H1 (cell line): ENCODE measurements around the gene PRRC1. TPM values are rescaled to one million over a fixed set of nuclear protein-coding genes. Genes with fewer than 3 reads are reported as not detected.

Source experiments
- CTCF ChIA-PET: fragments of 300-600 bp; sonication (Branson Sonifier 250); formaldehyde crosslinking; loops from one replicate; lab custom pipeline; 2021; ENCODE audit not compliant: partially characterized antibody; lab: Charles Lee
- POLR2A ChIA-PET: fragments of 300-600 bp; sonication (Branson Sonifier 250); formaldehyde crosslinking; loops from one replicate; lab custom pipeline; 2021; ENCODE audit warnings: inconsistent platforms; ENCODE audit not compliant: partially characterized antibody; lab: Charles Lee
- DNase-seq, 2 experiments: peaks; one replicate each; pipeline versions ENCODE4 v3.0.0 to v3.0.0-alpha.2; 2010 to 2022; ENCODE audit warnings: low spot score in 2 of 2, low read depth in 1 of 2, mixed read lengths in 1 of 2
- FAIRE-seq: peaks from 2 replicates; lab custom pipeline; 2011; peaks lifted over from hg19 to GRCh38; lab: Jason Lieb, UNC
- H2AFZ ChIP-seq: 2 replicates; pipeline ENCODE4 v1.8.1; 2012; ENCODE audit warnings: low read length, inconsistent platforms
- H2AK5ac ChIP-seq: 2 replicates; pipeline ENCODE4 v1.6.1; 2013; ENCODE audit warnings: low read depth, low read length
- H2BK120ac ChIP-seq: replicated peaks from 2 replicates; pipeline ENCODE3; 2013; ENCODE audit warnings: low read depth, low read length, inconsistent platforms
- H2BK12ac ChIP-seq: 2 replicates; pipeline ENCODE4 v1.6.1; 2013; ENCODE audit warnings: low read depth, low read length
- H2BK15ac ChIP-seq: 2 replicates; pipeline ENCODE4 v1.6.1; 2013; ENCODE audit warnings: low read length
- H2BK20ac ChIP-seq: 2 replicates; pipeline ENCODE4 v1.6.1; 2013; ENCODE audit warnings: low read length
- H2BK5ac ChIP-seq: 2 replicates; pipeline ENCODE4 v1.6.1; 2013; ENCODE audit warnings: low read depth, low read length
- H3K14ac ChIP-seq: 2 replicates; pipeline ENCODE4 v1.6.1; 2013; ENCODE audit warnings: inconsistent platforms; ENCODE audit not compliant: insufficient read length
- H3K18ac ChIP-seq: 2 replicates; pipeline ENCODE4 v1.6.1; 2013; ENCODE audit warnings: low read length; ENCODE audit errors: extremely low read depth
- H3K23ac ChIP-seq: 2 replicates; pipeline ENCODE4 v1.6.1; 2013; ENCODE audit warnings: inconsistent platforms; ENCODE audit not compliant: insufficient read length
- H3K23me2 ChIP-seq: 2 replicates; pipeline ENCODE4 v1.6.1; 2013; ENCODE audit warnings: low read depth, low read length
- H3K27ac ChIP-seq: 2 replicates; pipeline ENCODE4 v1.6.1; 2011; ENCODE audit warnings: low read depth, low read length, inconsistent platforms
- H3K27me3 ChIP-seq, 4 experiments: replicated peaks in 1 of 4; 1 replicate in 1 of 4; 2 replicates in 3 of 4; pipeline versions ENCODE4 v1.6.1 to v1.8.1; 2011 to 2013; ENCODE audit warnings: low read length in 3 of 4, mild to moderate bottlenecking in 3 of 4, inconsistent platforms in 2 of 4, mixed read lengths in 2 of 4, moderate library complexity in 1 of 4; ENCODE audit not compliant: control insufficient read depth in 3 of 4, insufficient read depth in 3 of 4; ENCODE audit errors: extremely low read depth in 1 of 4
- H3K36me3 ChIP-seq, 4 experiments: 2 replicates each; pipeline versions ENCODE4 v1.6.1 to v1.8.1; 2011 to 2013; ENCODE audit warnings: mild to moderate bottlenecking in 4 of 4, low read length in 3 of 4, moderate library complexity in 2 of 4, control low read depth in 1 of 4, inconsistent platforms in 1 of 4; ENCODE audit not compliant: insufficient read depth in 4 of 4, control insufficient read depth in 2 of 4
- H3K4ac ChIP-seq: replicated peaks from 2 replicates; pipeline ENCODE3; 2013; ENCODE audit warnings: low read length, low read depth, mixed read lengths, inconsistent platforms; ENCODE audit not compliant: insufficient read length
- H3K4me1 ChIP-seq, 4 experiments: replicated peaks in 1 of 4; 1 replicate in 1 of 4; 2 replicates in 3 of 4; pipeline versions ENCODE4 v1.6.1 to v1.8.1; 2011 to 2013; ENCODE audit warnings: low read length in 3 of 4, inconsistent platforms in 2 of 4, mixed read lengths in 1 of 4; ENCODE audit not compliant: insufficient read depth in 4 of 4, control insufficient read depth in 3 of 4
- H3K4me2 ChIP-seq, 2 experiments: 2 replicates each; pipeline versions ENCODE4 v1.6.1 to v1.8.1; 2011 to 2013; ENCODE audit warnings: low read depth in 2 of 2, low read length in 2 of 2, control low read depth in 1 of 2, inconsistent platforms in 1 of 2, mild to moderate bottlenecking in 1 of 2; ENCODE audit not compliant: insufficient read depth in 1 of 2
- H3K4me3 ChIP-seq, 4 experiments: fragments of 200-600, 300-600 bp in 1 of 4; sonication (generic), shearing (Covaris generic), sonication (Bioruptor Twin) in 1 of 4; 2 replicates each; pipeline versions ENCODE4 v1.5.1 to v1.8.1; 2011 to 2016; ENCODE audit warnings: low read length in 4 of 4, low read depth in 3 of 4, control low read depth in 2 of 4, inconsistent platforms in 2 of 4, mild to moderate bottlenecking in 2 of 4, mixed read lengths in 1 of 4, moderate library complexity in 1 of 4; ENCODE audit not compliant: insufficient read depth in 2 of 4; ENCODE audit errors: extremely low read depth in 1 of 4
- H3K56ac ChIP-seq: replicated peaks from 2 replicates; pipeline ENCODE3; 2013; ENCODE audit warnings: low read depth, mild to moderate bottlenecking, mixed read lengths, low read length, inconsistent platforms; ENCODE audit not compliant: insufficient read length
- H3K79me1 ChIP-seq: 2 replicates; pipeline ENCODE4 v1.6.1; 2013; ENCODE audit warnings: low read depth, low read length, control low read depth
- H3K79me2 ChIP-seq, 2 experiments: 2 replicates each; pipeline versions ENCODE4 v1.6.1 to v1.8.1; 2012 to 2013; ENCODE audit warnings: low read length in 2 of 2, mild to moderate bottlenecking in 2 of 2, inconsistent platforms in 1 of 2; ENCODE audit not compliant: insufficient read depth in 2 of 2, control insufficient read depth in 1 of 2
- H3K9ac ChIP-seq, 4 experiments: replicated peaks in 1 of 4; 1 replicate in 1 of 4; 2 replicates in 3 of 4; pipeline versions ENCODE4 v1.6.1 to v1.8.1; 2011 to 2013; ENCODE audit warnings: low read depth in 3 of 4, low read length in 3 of 4, control low read depth in 2 of 4, mild to moderate bottlenecking in 2 of 4, moderate library complexity in 2 of 4, inconsistent platforms in 1 of 4; ENCODE audit errors: extremely low read depth in 1 of 4
- H3K9me3 ChIP-seq, 2 experiments: 2 replicates each; pipeline versions ENCODE4 v1.6.1 to v1.8.1; 2012 to 2013; ENCODE audit warnings: mild to moderate bottlenecking in 2 of 2, moderate library complexity in 2 of 2, control low read depth in 1 of 2, inconsistent platforms in 1 of 2, low read depth in 1 of 2, low read length in 1 of 2, mixed read lengths in 1 of 2; ENCODE audit not compliant: insufficient read depth in 2 of 2
- H4K20me1 ChIP-seq, 2 experiments: replicated peaks in 1 of 2; 2 replicates each; pipeline versions ENCODE3 to v1.8.1; 2011 to 2013; ENCODE audit warnings: inconsistent platforms in 2 of 2, low read length in 2 of 2, mild to moderate bottlenecking in 1 of 2; ENCODE audit not compliant: insufficient read depth in 2 of 2, control insufficient read depth in 1 of 2
- H4K5ac ChIP-seq: 2 replicates; pipeline ENCODE4 v1.6.1; 2013; ENCODE audit warnings: low read length, low read depth, mixed read lengths, inconsistent platforms; ENCODE audit not compliant: insufficient read length
- H4K8ac ChIP-seq: 2 replicates; pipeline ENCODE4 v1.8.0; 2013; ENCODE audit warnings: mild to moderate bottlenecking, moderate library complexity, low read length, inconsistent platforms; ENCODE audit not compliant: insufficient read depth; ENCODE audit errors: extremely low read depth
- H4K91ac ChIP-seq: replicated peaks from 2 replicates; pipeline ENCODE3; 2013; ENCODE audit warnings: low read length, mixed read lengths, inconsistent platforms; ENCODE audit not compliant: insufficient read length
- SIN3A ChIP-seq, 2 experiments: IDR thresholded peaks in 1 of 2; conservative IDR thresholded peaks in 1 of 2; 2 replicates each; pipeline ENCODE4 v1.6.1; 2011 to 2012; ENCODE audit warnings: low read length in 2 of 2, improper control_type of control experiment in 1 of 2, low read depth in 1 of 2, mild to moderate bottlenecking in 1 of 2
- SIX5 ChIP-seq: IDR thresholded peaks from 2 replicates; pipeline ENCODE4 v1.6.1; 2011; ENCODE audit warnings: mild to moderate bottlenecking, low read depth, low read length
- SP1 ChIP-seq: IDR thresholded peaks from 2 replicates; pipeline ENCODE4 v1.6.1; 2011; ENCODE audit warnings: low read depth, low read length
- TAF1 ChIP-seq: IDR thresholded peaks from 2 replicates; pipeline ENCODE4 v1.6.1; 2011; ENCODE audit warnings: mild to moderate bottlenecking, low read depth, low read length
- TAF7 ChIP-seq: optimal IDR thresholded peaks from 2 replicates; pipeline ENCODE3; 2011; ENCODE audit warnings: low read depth, mild to moderate bottlenecking, inconsistent platforms, low read length, moderate library complexity, borderline replicate concordance
- whole genome bisulfite sequencing, 2 experiments: shearing (Covaris generic) in 1 of 2; methylation state at CpG; one replicate each; pipeline versions ENCODE4 v1.1.6 to v1.1.7; 2013 to 2015; ENCODE audit warnings: low lambda C conversion rate in 2 of 2, mixed read lengths in 2 of 2, inconsistent platforms in 1 of 2, low coverage in 1 of 2, missing lambda C conversion rate in 1 of 2; ENCODE audit not compliant: insufficient replicate concordance in 2 of 2, insufficient coverage in 1 of 2, insufficient read length in 1 of 2; ENCODE audit errors: extremely low coverage in 1 of 2, missing lambda C conversion rate in 1 of 2; 5-methylcytosine and 5-hydroxymethylcytosine counted together
- polyA plus RNA-seq, 7 experiments: library from polyadenylated mRNA; depleted of rRNA in 3 of 7; stranded (reverse) in 5 of 7; unstranded in 2 of 7; fragments of >200 nt in 5 of 7; fragments of 200-250 nt in 2 of 7; gene quantifications; 1 replicate in 5 of 7; 2 replicates in 1 of 7; 4 replicates in 1 of 7; pipeline versions ENCODE4 v1.2.1 to v1.2.3, GENCODE V29; 2011 to 2013; ENCODE audit warnings: missing spikeins in 2 of 7, mixed read lengths in 2 of 7
- total RNA-seq: library from RNA; stranded (reverse); fragmentation: NEBNext Ultra II Directional; extraction: Animal tissue kit (Norgen Biotek cat#: 25700); gene quantifications from 2 replicates; pipeline ENCODE4 v1.2.1, GENCODE V29; 2021

Gene PRRC1
- total and polyA plus RNA-seq, 2 of the 8 experiments (the other 6 are each of a cell fraction or from before 2014, with no cell fraction given) = 54.6 to 78.6 TPM

DNA sequence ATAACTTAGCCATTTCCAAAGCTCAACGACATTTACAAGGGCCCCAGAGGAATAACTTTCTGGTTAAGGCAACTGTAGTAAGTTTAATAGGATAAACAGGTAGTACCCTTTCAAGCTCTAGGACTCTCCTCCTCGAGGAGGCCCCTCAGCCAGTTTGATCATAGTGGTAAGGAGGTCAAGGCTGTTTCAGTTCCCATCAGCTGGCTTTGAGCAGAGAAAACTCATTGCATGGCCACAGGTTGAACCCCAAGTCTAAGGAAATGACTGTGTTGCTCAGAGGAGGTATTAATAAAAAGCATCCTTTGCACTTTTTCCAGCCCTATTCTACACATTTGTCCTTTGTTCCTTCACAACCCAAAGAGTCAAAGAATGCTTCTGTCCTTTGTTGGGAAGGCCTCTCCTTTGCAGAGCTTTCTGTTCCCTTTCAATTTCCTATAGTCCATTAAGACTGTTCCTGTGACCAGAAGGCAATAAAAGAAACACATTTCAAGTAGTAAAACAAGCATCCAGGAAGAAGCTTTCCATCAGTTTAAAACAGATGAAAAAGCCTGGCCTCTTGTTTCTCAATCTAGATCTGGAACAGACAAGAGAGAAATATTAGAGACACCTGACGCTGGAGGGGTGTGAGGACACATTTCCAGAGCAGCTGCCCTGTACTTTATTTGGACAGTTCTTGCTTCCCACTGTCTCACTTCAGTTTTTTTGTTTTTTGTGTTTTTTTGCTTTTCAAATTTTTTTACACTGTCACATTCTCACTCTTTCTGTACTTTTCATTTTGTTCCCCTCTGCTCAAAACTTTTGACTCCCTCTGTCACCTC, 54.1 kb downstream of the PRRC1 start:
- no peaks in the 10 kb centered on the region for H3K79me2 ChIP-seq
- no peak overlapping the region for H3K56ac ChIP-seq
- no peak overlapping the region for H4K5ac ChIP-seq
- WGBS, 2 experiments = 78% methylated on average over 3 of the region's 3 CpGs; no CpG with 5 or more reads in 1 of the 2 experiments
- no peak overlapping the region for H2BK20ac ChIP-seq
- DNase-seq = no peak
- H4K91ac ChIP-seq = no peak overlapping the region
- no peak overlapping the region for H3K4me2 ChIP-seq
- no peak overlapping the region for H4K8ac ChIP-seq
- peaks cover 0 to 3% of the 10 kb centered on the region in 2 experiments; a peak in 1 of 4 replicates for H3K9me3 ChIP-seq
- no peak overlapping the region for H3K4ac ChIP-seq
- no peaks in the 10 kb centered on the region for H4K20me1 ChIP-seq
- no peak overlapping the region for H2AFZ ChIP-seq
- ChIA-PET CTCF (interaction anchor here (0.8 to 3.2 kb wide), 14 partner anchors 8 to 632 kb away, joined by 3 to 28 read pairs (median 4); no protein-coding TSS in a partner anchor), POLR2A (no interaction called here)
- H3K27ac ChIP-seq = no peak overlapping the region
- peaks cover 0 to 2% (median 0%) of the 10 kb centered on the region in 4 experiments; a peak in 1 of 7 replicates for H3K4me1 ChIP-seq
- H3K79me1 ChIP-seq = no peaks in the 10 kb centered on the region
- no peak overlapping the region for H3K14ac ChIP-seq
- no peak overlapping the region for H2BK120ac ChIP-seq
- H3K23me2 ChIP-seq = no peaks in the 10 kb centered on the region
- FAIRE-seq = no peak
- no peak overlapping the region for H2BK5ac ChIP-seq
- no peak overlapping the region for H3K18ac ChIP-seq
- no peaks in the 10 kb centered on the region for H3K36me3 ChIP-seq
- no peak overlapping the region for H3K23ac ChIP-seq
- H3K9ac ChIP-seq = no peak overlapping the region
- H2AK5ac ChIP-seq = no peak overlapping the region
- no peak overlapping the region for H3K4me3 ChIP-seq
- no peaks in the 10 kb centered on the region for H3K27me3 ChIP-seq
- no peak overlapping the region for H2BK12ac ChIP-seq
- H2BK15ac ChIP-seq = no peak overlapping the region
- TF ChIP-seq TAF1 (no peak), SP1 (no peak), SIX5 (no peak), SIN3A (conservative IDR thresholded peaks at IDR 0.05 in 1 of 2, IDR thresholded peaks at IDR 0.05 in 1 of 2; ENCODE audit: low read depth in 1 of 2, low read length in 2 of 2) (no peak), TAF7 (no peak)
